Endometrial microvascular endothelial cells (primary cell): ENCODE measurements around the gene TRIM21. TPM values are rescaled to one million over a fixed set of nuclear protein-coding genes. Genes with fewer than 3 reads are reported as not detected.
"Not testable (repeated sequence)": the region's sequence is repeated elsewhere in the genome, so short reads cannot be mapped to it uniquely, and the experiment has no call there.

Source experiments
- in situ Hi-C: cut with HindIII; loops from 2 replicates; pipeline ENCODE4 v1.10.0; 2017; ENCODE audit warnings: low sequenced_read_pairs, low pct_unique_long_range_greater_than_20kb; ENCODE audit errors: inconsistent ontology term
- total RNA-seq: library from RNA; depleted of rRNA; stranded (reverse); fragments of >200 nt; gene quantifications from one replicate; pipeline ENCODE4 v1.2.3, GENCODE V29; 2015; ENCODE audit errors: inconsistent ontology term

TRIM21 gene
- 49.7 TPM for total RNA-seq

DNA sequence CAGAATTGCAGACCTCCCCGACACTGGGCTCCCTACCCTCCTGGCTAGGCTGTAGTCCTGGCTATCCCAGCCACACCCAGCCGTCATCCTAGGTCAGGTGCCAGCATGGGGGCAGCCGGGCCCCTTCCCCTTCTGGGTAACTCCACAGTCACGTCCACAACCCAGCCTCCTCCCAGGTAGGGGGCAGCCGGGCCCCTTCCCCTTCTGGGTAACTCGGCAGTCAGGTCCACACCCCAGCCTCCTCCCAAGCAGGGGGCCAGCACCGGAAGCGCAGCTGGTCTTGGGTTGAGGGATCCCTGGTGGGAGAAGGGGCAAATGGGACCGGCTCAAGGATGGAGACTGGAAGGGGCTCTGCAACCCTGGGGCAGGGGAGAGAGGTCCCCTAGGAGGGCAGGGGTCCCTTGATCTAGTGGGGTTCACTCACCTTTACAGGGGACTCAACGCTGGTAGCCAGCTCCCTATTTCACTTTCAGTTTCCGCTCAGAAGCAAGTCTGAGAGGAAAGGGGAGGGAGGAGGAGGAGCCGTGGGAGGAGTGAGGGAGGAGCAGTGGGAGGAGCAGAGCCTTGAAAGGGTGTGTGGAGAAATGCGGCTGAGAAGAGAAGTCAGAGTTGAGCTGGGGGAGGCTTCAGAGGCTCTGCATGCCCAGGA is at the start of gene TRIM21:
Gene TRIM21 (minus strand): TSS at position 494 of the 649 bp plus-strand sequence. CDS start 3,293 bp downstream, outside the sequence.
- in situ Hi-C loops, result no loop called here

DNA sequence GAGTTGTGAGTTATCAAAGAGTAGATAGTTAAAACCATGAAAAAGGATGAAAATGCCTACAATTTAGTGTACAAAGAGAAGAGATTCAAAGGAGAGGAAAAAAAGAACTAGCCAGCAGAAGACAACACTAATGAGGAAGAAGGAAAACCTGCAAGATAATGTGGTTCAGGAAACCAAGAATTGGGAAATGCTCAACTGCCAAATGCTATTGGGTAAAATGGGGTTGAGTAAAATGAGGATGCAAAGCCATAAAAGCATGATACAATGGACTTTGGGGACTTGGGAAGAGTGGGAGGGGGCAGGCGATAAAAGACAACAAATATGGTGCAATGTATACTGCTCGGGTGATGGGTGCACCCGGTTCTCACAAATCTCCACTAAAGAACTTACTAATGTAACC is 48.0 kb upstream of the TRIM21 start:
- in situ Hi-C loops, result no loop called here

DNA sequence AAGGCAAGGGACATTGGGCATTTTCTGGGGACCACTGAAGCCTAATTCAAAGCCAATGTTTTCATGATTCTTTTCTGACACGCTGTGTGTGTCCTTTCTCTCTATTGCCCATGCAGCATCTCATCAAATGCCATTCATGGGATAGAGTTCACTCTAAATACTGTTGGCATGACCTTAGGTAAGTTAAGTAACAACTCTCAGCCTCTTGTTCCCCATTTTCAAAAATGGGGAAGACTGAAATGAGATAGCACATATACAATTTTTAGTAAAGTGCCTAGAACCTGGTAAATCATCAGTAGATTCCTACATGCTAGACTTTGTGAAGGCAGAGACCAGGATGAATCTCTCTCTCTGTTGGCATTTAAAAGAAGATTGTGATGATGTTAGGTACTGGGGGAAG is 42.9 kb upstream of the TRIM21 start:
- in situ Hi-C loops, result no loop called here

DNA sequence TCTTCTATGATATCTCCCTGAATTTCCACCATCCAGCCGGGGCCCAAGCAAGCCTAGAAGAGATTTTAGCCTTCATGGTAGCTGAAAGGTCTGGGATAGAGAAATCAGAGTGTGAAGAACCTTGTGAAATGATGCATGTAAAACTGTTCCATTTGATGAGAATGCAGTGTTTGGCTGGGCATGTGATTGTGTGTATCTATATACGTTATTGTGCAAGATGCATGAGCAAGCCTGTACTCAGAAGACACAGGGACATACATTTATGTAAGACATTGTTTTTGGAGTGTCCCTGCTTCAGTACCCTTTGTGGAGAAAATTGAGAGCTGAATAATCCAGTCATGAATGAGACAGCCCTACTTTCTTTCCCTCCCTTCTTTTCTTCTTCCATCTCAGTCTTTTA is 40.4 kb upstream of the TRIM21 start:
- in situ Hi-C loops, result no loop called here

DNA sequence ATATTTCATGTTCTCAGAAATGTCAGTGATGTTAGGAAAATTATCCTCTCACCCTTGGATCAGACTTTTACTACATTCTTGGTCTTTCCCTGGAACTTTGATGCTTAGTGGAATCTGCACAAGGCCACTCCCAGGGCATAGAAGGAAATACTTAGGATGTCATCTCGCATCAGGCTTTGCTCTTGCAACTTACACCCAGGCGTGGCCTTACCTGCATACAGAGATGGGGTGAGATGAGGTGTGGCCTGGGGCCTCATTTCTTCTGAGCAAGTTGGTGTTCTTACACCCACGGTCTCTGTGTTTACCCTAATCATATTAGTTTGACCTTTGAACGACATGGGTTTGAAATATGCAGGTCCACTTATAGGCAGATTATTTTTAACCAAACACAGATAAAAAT is 36.5 kb upstream of the TRIM21 start:
- in situ Hi-C loops, result no loop called here

DNA sequence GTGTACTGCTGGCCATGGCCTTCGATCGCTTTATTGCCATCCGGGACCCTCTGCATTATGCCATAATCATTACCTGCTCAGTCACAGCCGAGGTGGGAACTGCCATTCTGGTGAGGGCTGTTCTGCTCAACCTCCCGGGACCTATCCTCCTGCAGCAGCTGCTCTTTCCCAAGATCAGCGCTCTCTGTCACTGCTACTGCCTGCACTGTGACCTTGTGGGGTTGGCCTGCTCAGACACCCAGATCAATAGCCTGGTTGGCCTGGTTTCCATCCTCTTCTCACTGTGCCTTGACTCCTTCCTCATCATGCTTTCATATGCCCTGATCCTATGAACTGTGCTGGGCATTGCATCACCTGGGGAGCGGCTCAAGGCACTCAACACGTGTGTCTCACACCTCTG is 24.9 kb upstream of the TRIM21 start:
- in situ Hi-C loops, result no loop called here

DNA sequence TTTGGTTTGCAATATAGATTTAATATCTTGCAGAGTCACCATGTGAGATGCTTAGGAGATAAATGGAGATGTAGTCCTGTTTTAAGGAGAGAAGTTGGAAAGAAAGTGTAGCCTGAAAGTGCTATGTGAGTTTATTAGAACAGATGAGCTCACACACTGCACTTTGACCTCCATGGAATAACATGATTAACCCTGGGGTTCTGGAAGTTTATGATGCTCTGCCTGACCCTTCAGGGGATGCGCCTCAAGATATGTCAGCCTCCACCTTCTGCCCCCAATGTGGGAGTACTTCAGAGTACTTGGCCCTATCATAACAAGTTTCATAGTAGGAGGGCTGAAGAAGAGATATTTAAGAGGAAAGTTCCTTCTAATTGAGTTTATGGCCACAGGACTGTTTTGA is 23.3 kb upstream of the TRIM21 start:
- in situ Hi-C loops, result no loop called here

DNA sequence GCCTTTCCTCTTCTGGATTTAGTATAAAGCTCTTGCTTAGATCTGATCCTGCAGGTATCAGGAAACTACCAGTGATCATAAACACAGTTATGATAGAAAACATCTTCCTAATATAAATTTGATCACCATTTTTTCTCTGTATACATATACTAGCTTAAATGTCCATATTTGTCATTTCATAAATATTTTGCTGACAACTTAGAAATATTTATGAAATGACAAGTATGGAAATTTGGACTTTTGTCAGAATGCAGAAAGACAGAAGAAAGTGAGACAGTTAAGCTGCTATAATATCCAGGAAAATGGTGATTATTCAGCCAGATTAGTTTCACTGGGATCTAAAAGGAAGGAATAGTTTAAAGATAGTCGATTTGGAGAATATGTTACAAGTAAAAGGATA is 22.8 kb upstream of the TRIM21 start:
- in situ Hi-C loops, result no loop called here

DNA sequence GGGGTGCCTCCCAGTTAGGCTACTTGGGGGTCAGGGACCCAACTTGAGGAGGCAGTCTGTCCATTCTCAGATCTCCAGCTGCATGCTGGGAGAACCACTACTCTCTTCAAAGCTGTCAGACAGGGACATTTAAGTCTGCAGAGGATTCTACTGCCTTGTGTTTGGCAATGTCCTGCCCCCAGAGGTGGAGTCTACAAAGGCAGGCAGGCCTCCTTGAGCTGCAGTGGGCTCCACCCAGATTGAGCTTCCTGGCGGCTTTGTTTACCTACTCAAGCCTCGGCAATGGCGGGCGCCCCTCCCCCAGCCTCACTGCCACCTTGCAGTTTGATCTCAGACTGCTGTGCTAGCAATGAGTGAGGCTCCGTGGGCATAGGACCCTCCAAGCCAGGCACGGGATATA is 12.7 kb upstream of the TRIM21 start:
- in situ Hi-C loops, result not testable (repeated sequence)

DNA sequence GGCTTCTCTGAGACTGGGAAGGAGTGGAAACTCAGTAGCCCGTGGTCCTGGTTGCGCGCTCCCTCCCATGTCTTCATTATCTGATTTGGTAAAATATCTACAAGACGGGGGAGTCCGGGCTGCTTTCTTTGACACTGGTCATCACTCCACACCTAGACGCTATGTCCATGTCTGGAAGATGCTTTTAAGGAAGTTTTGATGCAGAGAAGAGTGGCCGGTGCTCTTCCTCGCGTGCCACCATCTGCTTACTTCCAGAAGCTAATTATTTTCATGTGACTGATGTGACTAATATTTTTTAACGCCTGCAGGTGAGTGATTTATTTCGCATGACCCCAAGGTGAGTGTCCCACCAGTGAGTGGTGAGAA is 339 bp upstream of the TRIM21 start:
- in situ Hi-C loops, result no loop called here

DNA sequence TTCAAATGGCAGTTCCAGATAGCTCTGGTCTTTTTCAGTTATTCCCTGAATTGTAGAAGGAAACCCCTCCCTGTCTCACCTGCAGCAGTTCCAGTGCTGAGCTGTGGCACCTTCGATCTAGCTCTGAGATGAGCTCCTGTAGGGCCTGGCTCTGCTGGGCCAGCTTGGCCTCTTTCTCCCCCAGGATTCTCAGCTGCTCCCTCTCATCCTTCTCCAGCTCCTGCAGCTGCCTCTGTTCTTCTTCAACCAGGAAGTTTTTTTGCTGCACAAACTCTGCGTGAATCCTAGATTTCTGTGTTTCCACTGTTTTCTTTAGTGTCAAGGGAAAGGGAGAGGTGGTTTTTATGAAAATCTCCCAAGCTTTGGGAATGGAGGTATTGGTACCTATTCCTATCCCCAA is 5.3 kb downstream of the TRIM21 start:
- in situ Hi-C loops, result no loop called here

DNA sequence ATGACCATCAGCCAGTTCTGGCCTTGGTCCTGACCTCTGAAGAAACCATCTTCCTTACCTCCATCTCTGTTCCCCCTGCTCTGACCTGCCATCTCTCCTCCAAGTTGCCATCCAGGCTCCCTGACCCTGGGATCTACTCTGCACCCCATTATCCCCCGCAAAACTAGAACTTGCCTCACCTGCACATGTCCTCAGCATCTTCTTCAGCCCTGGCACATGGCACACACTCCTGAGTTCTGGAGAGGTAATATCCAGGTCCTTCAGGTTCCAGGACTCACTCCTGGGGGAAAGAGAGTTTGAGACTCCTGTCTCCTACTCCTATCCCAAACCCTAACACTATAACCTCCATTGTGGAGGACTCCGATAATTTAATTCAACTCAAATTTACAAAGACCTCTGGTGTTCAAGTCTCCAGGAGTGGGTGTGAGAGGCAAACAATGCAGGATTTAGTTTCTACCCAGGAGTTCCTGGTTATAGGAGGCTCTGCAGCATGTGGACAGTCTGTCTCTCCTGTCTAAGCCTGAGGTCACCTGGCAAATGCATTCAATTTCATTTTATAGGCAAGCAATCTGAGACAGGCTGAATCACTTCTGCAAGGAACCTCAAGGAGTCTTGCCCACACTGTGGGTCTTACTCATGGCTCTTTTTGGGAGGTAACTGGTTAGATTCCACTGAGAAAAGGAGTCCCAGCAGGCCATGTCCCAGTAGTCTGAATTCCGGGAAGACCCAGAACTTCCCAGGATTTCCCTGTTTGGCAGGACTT is 7.3 kb downstream of the TRIM21 start:
- in situ Hi-C loops, result no loop called here

DNA sequence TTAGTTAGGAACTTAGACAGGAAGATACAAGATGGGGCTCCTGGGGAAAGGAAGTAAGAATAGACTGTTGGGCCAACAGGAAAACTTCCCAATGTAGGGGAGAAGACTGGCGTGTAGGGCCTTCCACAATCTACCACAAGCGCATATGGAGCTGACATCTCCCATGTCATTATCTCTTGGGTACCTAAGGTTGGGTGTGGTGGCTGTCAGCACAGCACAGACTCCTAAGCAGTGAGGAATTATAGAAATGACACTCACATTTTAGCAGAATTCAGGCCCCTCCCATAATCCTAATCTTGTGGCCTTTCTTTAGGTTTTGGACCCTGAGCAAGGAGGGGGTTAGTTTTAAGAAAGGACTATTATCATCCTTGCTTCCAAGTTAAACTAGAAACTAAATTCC is 11.6 kb downstream of the TRIM21 start:
- in situ Hi-C loops, result no loop called here

DNA sequence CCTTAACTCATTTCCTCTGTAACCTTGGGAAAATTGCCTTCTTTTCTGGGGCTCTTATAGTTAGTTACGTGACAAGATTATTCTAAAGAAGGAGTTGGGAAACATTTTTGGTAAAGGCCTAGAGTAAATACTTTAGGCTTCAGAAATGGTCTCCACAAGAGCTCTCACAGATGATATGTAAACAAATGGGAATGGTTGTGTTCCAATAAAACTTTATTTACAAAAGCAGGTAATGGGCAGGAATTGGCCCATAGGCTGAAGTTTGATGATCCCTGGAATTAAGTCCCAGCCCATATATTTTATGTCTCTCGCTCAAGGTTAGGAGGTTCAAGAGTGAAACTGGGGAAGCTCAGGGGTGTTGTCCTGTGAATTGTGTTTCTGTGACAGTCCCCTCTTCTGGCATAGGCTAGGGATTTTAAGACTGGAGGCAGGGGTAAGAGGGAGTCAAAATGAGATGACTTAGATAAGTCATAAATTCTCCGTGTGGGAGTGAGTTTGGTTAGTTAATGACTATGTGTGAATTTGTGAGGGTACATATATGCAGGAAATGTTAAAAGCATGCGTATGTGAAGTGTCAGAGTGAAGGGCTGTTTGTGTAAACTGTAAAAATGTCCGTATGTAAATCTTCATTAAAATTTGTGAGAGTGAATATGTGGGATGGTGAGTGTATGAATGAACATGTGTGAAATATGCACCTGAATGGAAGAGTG is 17.9 kb downstream of the TRIM21 start:
- in situ Hi-C loops, result no loop called here

DNA sequence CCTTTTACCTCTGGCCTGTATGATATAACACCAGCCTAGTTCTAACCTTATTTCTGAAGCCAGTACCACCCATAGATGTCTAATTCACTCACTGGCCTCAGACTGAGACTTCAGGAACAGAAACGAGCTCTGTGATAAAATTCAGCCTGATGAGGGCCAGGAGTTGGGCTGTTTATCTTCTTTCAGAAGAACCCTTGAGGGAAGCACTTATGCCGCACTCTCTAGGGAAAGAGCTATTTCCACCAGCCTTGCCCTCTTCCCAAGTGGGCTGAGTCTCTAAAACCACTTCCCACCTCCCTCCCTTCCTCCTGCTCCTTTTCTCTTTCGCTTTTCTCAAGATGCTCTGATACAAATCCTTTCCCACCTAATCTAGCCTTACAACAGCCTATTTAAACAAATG is 23.3 kb downstream of the TRIM21 start:
- in situ Hi-C loops, result no loop called here

DNA sequence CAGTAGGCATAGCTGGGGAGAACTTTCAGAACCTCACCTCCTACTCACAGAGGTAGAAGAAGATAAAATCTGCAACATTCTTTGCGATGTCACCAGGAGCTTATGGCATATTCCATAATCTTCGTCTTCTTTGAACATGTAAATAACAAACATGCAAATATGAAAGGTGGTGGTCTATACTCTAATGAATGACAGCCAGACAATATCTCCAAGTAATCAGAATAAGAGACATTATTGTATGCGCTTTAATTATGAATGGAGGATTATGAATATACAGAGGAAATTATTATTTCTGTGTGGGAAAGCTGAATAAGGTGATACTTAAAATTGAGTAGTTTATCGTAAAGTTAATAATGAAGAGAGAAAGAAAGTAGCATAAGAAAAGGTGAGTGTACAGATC is 25.2 kb downstream of the TRIM21 start, which contains the start of gene OR52B4:
Gene OR52B4 (minus strand): TSS at position 101 of the 400 bp plus-strand sequence. CDS start 91 bp downstream, at position 10.
- in situ Hi-C loops, result no loop called here

DNA sequence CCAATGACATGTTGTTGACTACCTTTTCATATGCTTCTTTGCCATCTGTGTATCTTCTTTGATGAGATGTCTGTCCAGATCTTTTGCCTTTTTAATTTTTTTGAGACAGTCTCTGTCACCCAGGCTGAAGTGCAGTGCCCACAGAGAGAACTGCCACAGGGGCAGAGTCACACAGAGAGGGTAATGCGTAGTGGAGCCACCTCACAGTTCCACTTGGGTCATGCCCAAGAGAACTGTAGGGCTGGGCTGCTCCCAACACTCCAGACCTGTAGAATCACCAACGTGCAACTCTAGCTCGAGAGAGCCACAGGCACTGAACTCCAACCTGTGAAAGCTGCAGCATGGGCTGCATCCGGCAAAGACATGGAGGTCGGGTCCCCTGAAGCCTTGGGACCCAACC is 45.4 kb downstream of the TRIM21 start:
- in situ Hi-C loops, result not testable (repeated sequence)

DNA sequence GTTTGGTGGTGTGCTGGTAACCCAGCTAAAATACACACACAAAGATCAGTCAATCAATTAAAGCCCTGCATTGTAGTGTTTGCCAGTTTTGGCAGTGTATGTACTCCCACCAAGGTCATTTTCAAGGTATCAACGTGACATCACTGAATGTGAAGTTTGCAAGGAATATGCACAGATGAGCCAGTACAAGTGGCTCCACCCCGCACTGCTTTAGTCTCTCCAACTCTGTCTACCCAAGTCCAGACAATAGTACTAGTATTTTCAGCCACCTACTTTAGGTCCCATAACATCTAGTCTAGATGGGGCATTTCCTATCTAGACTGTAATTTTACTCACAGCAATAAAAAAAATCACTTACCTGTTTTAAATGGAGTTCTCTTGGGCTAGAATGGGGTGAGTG is 48.1 kb downstream of the TRIM21 start:
- in situ Hi-C loops, result not testable (repeated sequence)
